Measurements from ENCODE around the gene VAMP4. TPM values are rescaled to one million over a fixed set of nuclear protein-coding genes. Genes with fewer than 3 reads are reported as not detected.
"Not testable (repeated sequence)": the region's sequence is repeated elsewhere in the genome, so short reads cannot be mapped to it uniquely, and the experiment has no call there.

Gene VAMP4
- total RNA-seq, 1 donor from 2014 or later, result 11.4 TPM

GRCh38 chr1:171716616-171717015, 25.2 kb downstream of the VAMP4 start:
- ATAC-seq (peak; percentile 37), DNase-seq (no peak)

GRCh38 chr1:171715813-171716251, 26.0 kb downstream of the VAMP4 start:
- peak; percentile 33 for ATAC-seq
- intact Hi-C loops (cut with micrococcal nuclease), result loop anchor here (2.0 kb wide), 1 partner anchor 71 kb away; no protein-coding TSS in a partner anchor
- no peak for DNase-seq

More at GRCh38 chr1:171716616-171717015, 25.2 kb downstream of the VAMP4 start:
- intact Hi-C loops (cut with micrococcal nuclease), result loop anchor here (2.0 kb wide), 1 partner anchor 72 kb away; no protein-coding TSS in a partner anchor

GRCh38 chr1:171712341-171712740, 29.5 kb downstream of the VAMP4 start:
- no peak for DNase-seq
- intact Hi-C loops (cut with micrococcal nuclease), result no loop called here
- no peak for ATAC-seq

DNA sequence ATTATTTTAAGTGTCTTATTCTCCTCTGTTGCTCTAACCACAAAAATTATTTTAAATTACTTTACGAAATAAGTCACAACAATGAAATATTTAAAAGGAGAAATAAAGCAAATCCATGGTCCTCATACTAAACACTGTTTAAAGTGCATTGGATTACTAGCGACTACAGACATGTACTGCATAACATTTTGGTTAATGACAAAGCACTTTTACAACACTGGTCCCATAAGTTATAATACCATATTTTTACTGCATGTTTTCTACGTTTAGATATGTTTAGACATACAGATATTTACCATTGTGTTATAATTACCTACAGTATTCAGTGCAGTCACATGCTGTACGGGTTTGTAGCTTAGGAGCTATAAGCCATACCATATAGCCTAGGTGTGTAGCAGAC, 30.2 kb downstream of the VAMP4 start:
- intact Hi-C loops (cut with micrococcal nuclease), result no loop called here

DNA sequence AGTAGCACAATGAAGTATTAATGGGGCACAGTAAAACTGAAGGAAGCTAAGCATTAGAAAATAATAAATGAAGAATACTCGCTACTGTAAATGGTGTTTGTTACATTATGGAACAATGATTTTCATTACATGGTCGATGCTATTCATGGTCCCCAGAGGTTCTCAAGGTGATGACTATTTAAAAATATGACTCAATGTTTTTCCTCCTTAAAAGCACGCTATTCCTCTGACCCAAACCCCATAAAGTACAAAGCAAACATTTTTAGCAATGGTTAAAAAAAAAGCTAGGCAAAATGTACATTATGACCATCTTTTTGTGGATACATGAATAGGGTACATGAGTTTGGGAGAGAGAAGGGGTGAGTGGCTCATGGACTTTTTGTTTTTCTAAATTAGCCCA, 34.3 kb downstream of the VAMP4 start:
- DNase-seq (no peak), ATAC-seq (no peak)
- intact Hi-C loops (cut with micrococcal nuclease), result no loop called here

More for the DNA sequence above, 30.2 kb downstream of the VAMP4 start:
- no peak for DNase-seq
- ATAC-seq, result no peak

GRCh38 chr1:171702598-171702997, 39.3 kb downstream of the VAMP4 start:
- no peak for ATAC-seq
- intact Hi-C loops (cut with micrococcal nuclease), result no loop called here

DNA sequence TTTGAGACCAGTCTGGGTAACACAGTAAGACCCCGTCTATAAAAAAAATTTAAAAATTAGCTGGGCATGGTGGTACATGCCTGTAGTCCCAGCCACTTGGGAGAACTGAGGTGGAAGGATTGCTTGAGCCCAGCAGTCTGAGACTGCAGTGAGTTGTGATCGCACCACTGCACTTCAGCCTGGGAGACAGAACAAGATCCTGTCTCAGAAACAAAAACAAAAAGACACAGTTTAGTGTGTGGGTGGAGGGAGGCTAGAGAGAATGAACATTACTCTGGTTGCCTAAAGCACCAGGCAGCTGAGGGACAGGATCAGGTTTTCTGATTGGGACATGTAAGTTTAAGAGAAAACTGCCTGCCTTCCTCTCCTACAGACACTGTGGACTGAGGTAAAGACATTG, 42.3 kb downstream of the VAMP4 start:
- intact Hi-C loops (cut with micrococcal nuclease), result no loop called here
- DNase-seq (no peak), ATAC-seq (no peak)

More at GRCh38 chr1:171702598-171702997, 39.3 kb downstream of the VAMP4 start:
- no peak for DNase-seq

- DNase-seq; ATAC-seq; intact Hi-C loops (cut with micrococcal nuclease): not testable (repeated sequence)
These were observed 46.1 kb downstream of the VAMP4 start for GRCh38 chr1:171695772-171696171.

DNA sequence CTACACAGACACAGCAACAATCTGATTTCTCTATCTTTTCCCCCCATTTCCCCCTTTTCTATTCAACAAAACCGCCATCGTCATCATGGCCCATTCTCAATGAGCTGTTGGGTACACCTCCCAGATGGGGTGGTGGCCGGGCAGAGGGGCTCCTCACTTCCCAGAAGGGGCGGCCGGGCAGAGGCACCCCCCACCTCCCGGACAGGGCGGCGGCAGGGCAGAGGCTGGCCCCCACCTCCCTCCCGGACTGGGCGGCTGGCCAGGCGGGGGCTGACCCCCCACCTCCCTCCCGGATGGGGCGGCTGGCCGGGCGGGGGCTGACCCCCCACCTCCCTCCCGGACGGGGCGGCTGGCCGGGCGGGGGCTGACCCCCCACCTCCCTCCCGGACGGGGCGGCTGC, 48.3 kb downstream of the VAMP4 start:
- ATAC-seq; intact Hi-C loops (cut with micrococcal nuclease): not testable (repeated sequence)

DNA sequence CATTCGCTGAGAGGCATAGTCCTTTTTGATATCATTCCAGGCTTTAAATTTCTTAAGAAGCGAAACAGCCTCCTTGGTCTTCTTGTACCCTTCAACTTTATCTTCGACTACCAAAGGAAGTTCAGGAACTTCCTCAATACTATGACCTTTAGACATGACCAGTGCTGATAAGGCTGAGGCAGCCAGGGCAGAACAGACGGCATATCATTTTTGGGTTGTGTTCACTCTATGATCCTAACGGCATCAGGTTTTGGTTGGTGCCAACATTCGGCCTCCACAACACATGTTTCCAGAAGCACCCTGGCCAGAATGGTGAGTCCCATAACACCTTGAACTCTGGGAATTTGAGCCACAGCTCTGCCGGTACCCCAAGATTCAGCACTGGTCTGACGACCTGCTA, 58.0 kb downstream of the VAMP4 start:
- intact Hi-C loops (cut with micrococcal nuclease), result no loop called here
- DNase-seq, result no peak
- ATAC-seq, result no peak

More for the DNA sequence above, 48.3 kb downstream of the VAMP4 start:
- DNase-seq, result not testable (repeated sequence)

DNA sequence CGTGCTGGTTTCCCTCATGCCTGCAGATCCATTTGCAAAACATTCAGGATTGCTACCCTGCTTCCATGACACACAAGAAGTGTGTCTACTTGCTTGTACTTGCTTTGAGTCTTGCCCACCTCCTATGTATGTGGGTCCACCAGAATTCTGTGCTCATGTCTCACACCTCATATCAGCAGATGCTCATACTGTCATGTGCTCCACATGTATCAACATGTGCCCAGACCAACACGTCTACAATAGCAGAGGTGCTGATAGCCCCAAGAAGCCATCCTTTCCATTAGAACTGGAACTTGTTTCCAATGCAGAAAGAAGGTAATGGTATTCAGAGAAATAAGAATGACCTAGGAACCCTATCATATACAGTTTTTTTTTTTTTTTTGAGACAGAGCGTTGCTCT, 61.5 kb downstream of the VAMP4 start:
- DNase-seq (no peak), ATAC-seq (no peak)
- intact Hi-C loops (cut with micrococcal nuclease), result no loop called here

DNA sequence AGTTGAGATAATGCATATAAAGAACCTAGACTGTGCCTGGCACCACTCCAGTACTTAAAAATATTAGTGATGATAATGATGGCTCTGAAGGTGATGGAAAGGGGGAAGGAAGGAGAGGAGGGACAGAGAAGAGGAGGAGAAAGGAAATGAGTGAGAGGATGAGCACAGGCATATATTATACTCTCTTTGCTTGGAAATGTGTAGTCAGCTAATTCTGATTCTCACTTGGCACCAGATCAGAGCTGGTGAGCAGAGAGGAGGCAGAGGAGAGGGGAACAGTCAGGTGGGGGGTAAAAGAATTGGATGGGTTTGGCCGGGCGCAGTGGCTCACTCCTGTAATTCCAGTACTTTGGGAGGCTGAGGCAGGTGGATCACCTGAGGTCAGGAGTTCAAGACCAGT, 65.0 kb downstream of the VAMP4 start:
- no peak for DNase-seq
- intact Hi-C loops (cut with micrococcal nuclease), result no loop called here
- ATAC-seq, result no peak

DNA sequence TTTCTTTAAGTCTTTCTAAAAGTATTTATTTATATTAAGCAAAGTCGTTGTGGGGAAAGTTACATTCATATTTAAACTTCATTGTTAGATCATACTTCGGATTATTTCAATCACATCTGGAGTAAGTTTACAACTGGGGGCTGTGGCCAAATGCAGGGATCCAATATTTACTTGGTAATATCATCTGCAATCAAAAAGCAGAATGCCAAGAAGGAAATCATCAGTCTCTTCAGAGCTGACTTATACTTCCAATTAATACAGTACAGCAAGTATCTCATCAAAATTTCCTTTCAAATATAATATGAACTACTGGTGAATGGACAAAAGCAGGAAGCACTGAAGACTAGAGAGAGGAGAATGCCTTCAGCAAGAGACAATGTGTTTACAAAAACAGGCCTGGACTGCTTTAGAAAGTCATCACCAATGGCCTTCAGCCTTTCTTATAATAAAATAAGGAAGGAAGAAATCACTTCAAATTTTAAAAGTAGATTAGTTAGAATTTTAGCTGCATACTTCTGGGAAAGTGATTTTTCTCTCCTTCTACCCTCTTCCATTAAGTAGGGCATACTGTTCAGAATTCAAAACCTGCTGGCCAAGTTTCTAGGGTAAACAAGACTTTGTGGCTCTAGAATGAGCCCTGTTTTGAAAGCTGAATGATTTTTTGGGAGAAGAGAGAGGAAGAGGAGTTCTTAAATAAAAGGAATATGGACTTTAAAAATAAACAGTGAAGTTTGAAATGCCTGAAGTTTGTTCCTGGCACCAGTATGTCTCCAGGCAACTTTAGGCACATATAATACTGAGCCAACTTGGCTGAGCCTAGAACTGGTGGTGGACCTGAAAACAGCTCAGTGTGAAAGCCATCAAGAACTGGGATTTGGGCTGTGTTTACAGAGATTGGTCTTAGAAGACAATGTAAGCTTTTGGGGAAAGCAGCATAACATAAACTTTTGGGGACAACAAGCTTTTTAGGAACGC, 67.1 kb downstream of the VAMP4 start:
- intact Hi-C loops (cut with micrococcal nuclease), result no loop called here
- ATAC-seq (peak; percentile 81), DNase-seq (no peak)

GRCh38 chr1:171670739-171671138, 71.1 kb downstream of the VAMP4 start:
- intact Hi-C loops (cut with micrococcal nuclease), result no loop called here
- ATAC-seq, result no peak
- DNase-seq, result no peak

DNA sequence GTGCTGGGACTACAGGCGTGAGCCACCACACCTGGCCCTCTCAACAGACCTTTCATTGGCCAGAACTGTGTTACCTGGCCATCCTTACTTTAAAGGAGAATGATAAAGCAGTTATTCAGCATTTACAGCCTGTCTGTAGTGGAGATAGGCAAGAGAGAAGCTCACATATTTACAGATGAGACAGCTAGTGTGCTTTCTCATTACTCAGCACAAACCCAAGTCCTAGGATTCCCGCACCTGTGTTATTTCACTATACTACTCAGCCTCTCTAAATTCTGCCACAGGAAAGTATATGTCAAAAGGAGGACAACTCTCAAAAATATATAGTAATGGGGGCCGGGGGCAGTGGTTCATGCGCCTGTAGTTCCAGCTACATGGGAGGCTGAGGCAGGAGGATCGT, 73.5 kb downstream of the VAMP4 start:
- DNase-seq (no peak), ATAC-seq (no peak)
- intact Hi-C loops (cut with micrococcal nuclease), result no loop called here

GRCh38 chr1:171666114-171666769, 75.6 kb downstream of the VAMP4 start:
- ATAC-seq, result peak; percentile 92
- intact Hi-C loops (cut with micrococcal nuclease), result no loop called here
- DNase-seq, result peak; percentile 38

DNA sequence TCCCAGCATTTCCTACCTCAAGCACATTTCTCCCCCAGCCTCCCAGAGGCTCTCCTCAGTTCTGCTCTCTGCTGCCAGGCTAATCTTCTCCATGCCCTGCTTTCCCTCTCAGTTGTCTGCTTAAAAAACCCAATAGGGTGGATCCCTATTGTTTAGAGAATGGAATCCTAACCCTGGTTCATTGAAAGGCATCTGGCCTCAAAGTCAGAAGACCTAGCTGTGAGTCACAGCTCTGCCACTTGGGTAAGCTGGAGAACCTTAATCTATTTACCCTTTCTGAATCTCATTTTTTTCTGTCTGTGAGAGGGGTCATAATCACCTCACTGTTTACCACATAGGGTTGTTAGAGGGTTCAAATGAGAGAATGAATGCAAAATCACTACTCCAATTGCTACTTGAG, 76.9 kb downstream of the VAMP4 start:
- intact Hi-C loops (cut with micrococcal nuclease), result no loop called here
- ATAC-seq (no peak), DNase-seq (no peak)

- DNase-seq (no peak), ATAC-seq (no peak)
- intact Hi-C loops (cut with micrococcal nuclease), result no loop called here
These were observed 77.8 kb downstream of the VAMP4 start for GRCh38 chr1:171663854-171664575.

GRCh38 chr1:171663036-171663853, 78.6 kb downstream of the VAMP4 start:
- ATAC-seq (peak; percentile 61), DNase-seq (no peak)
- intact Hi-C loops (cut with micrococcal nuclease), result no loop called here

Data from left ventricle myocardium superior (tissue), 1 donor.